Daoy (cell line): ENCODE results near the gene CCT2. TPM values are rescaled to one million over a fixed set of nuclear protein-coding genes. Genes with fewer than 3 reads are reported as not detected.

Experiments
- DNase-seq: peaks from one replicate; pipeline ENCODE4 v3.0.0-alpha.2; 2015; ENCODE audit warnings: low read depth
- total RNA-seq: library from RNA; depleted of rRNA; stranded (reverse); fragments of >200 nt; shearing (Covaris generic); gene quantifications from 2 replicates; pipeline ENCODE4 v1.2.3, GENCODE V29; 2014; rRNA removed

CCT2 gene
- total RNA-seq, 1 experiment from 2014 or later = 735 TPM

DNA sequence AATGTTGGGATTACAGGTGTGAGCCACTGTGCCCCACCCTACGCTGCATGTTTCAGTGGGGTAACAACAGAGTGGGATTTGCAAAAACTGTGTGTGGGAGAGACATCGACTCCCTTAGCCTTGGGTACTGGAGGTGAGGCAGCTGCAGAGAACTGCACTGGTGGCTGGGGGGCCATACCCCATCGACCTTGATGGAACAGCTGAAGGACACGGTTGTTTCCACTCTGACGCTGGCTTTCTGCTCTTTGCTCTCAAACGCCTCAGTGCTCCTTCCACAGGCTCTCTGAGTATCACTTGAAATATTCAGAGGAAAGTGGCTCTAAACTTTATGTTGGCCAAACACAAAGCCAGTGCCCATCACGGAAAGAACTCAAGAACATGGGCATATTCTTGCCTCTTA, 56.3 kb downstream of the CCT2 start:
- DNase-seq = no peak

GRCh38 chr12:69642531-69642930, 57.3 kb downstream of the CCT2 start:
- no peak for DNase-seq

GRCh38 chr12:69644511-69644910, 59.3 kb downstream of the CCT2 start:
- no peak for DNase-seq

DNA sequence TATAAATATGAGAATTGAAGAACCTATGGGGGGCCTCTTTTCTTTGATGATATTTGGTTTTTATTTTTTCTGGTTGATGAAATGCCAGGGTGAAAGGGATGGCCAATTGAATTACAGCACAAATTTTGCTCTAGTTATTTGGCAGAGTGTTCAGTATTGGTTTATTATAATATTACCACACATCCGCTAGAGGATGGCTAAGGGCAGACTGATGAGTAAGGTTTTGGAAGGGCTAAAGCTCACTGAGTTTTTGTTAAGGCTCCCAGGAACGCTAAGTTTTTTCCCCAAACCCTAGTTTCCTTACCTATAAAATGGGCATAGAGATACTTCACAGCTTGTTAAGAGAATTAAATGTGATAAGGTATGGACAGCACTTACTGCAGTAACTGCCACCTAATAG, 59.8 kb downstream of the CCT2 start:
- no peak for DNase-seq

GRCh38 chr12:69647178-69647577, 61.9 kb downstream of the CCT2 start:
- no peak for DNase-seq

DNA sequence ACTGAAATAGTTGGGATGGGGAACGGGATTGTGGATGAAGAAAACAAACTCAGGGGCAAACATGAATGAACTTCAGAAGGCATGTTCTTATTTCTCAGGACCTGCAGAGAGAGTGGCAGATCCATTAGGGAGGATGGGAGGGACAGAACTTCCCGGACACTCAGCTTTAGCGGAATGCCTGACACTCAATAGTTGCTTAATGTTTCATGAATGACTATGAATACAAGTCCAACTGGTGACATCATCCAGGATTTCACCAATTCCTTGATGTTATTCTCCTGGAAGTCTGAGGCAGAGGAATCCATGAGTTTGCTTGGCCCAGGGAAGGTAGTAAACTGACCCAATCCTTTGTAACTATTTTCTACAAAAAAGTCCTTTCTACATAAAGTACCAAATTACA, 63.2 kb downstream of the CCT2 start:
- DNase-seq = peak; percentile 47

- DNase-seq = no peak
These were observed 64.3 kb downstream of the CCT2 start for GRCh38 chr12:69649529-69649928.

Other genes with a start within 250 kb of the CCT2 start
- not detected in 2 replicates for gene LYZ, start 237.1 kb upstream of the CCT2 start, total RNA-seq
- gene YEATS4, start 225.7 kb upstream of the CCT2 start, total RNA-seq = 77.3 and 173 TPM in 2 replicates
- 17.8 and 39.7 TPM in 2 replicates for gene FRS2, start 115.1 kb upstream of the CCT2 start, total RNA-seq
- gene LRRC10, start 25.4 kb downstream of the CCT2 start, total RNA-seq = not detected in 2 replicates
- gene BEST3, start 113.8 kb downstream of the CCT2 start, total RNA-seq = 0.29 TPM in 1 of 2 replicates, not detected in the other
- gene RAB3IP, start 153.4 kb downstream of the CCT2 start, total RNA-seq = 28.3 and 28.4 TPM in 2 replicates
- gene MYRFL, start 239.8 kb downstream of the CCT2 start, total RNA-seq = 0.09 TPM in 1 of 2 replicates, not detected in the other